UCSD-AML1 (cell line): ENCODE results near the gene SYNPR.

Source experiments
- DNase-seq: peaks from one replicate; lab custom pipeline; 2025; ENCODE audit not compliant: unreplicated experiment; lab: John Stamatoyannopoulos, UW

The SYNPR gene

DNA sequence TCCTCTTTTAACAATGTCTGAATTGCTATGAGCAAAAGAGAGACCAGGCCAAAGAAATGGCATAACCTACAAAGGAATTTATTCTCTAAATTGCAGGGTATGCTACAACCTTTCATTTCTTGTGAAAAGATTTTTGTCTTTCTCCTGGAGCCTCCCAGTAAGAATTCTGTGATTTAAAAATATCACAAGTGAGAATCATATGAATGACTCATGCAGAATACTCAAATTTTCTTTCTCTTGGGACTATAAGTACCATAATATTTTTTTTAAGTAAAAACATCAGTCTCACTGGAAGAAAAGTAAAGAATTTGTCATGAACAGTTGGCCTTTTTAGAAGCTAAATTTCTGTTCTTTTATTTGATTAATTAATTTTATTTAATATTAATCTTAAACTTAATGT lies 26.3 kb downstream of the SYNPR start:
- no peak for DNase-seq

DNA sequence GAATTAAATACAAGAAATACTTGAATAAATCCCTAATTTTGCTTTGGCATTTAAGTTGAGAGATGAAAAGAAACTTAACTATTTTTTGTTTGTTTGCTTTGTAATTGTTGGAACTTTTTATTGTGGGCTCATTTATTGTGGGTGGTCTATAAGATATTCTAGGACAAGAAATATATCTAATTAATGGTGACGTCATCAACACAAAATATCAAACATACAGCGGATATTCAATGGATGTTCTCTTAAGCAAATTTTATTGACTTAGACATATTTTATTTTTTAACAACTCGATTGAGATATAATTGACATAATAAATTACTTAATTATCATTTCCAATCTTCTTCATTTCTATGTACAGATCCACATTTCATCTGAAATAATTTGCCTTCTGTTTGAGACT lies 30.0 kb downstream of the SYNPR start:
- DNase-seq: no peak

DNA sequence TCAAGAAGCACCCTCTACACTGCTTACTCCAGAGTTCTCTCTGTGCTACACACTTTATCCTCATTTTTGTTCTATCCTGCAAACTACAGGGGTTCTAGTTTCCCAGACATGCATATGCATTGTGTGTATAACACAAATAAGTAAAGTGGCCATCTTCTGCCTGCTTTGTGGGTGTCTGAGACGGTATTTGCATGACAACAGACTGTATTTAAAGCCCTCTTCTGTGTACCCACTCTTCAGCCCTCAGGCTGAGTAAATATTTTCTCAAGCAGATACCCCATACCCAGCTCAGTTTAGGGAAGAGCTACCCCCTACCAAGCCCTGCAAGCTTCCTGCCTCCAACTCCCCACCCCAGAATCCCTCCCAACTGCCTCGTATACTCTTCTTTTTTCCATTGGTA lies 31.7 kb downstream of the SYNPR start:
- no peak for DNase-seq

DNA sequence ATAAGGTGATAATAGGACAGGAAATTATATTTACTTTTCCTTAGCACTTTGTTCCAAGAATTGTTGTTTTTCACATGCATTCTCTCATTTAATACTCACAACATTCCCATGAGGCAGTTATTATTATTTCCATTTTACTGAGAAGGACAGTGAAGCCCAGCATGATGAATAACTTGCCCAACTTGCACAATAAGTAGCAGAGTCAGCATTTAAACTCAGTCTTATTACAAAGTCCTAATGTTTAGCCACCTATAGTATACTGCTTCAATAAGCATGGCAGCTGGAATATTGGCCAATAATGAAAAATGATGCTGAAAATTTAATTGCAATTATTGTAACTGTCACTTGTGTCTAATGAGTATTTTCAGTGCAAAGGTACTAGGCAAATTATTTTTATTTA lies 45.7 kb downstream of the SYNPR start:
- no peak for DNase-seq

DNA sequence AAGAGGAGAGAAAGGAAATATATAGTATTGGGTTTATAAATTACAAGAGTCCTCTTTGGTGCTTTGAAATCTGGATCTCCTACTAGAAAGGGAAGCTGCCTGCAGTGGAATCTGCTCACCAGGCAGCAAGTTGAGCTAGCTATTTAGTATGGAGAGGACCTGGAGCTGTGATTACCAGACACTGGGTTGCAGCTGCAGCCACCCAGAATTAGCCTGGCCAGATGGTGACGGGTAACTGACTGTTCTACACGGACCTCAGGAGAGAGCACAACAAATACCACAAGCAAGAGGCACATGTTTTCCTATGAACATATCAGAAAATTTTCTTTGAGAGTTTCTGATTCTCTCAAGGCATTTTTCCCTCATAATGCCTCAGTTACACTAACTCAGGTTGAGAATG lies 46.5 kb downstream of the SYNPR start:
- DNase-seq: no peak

DNA sequence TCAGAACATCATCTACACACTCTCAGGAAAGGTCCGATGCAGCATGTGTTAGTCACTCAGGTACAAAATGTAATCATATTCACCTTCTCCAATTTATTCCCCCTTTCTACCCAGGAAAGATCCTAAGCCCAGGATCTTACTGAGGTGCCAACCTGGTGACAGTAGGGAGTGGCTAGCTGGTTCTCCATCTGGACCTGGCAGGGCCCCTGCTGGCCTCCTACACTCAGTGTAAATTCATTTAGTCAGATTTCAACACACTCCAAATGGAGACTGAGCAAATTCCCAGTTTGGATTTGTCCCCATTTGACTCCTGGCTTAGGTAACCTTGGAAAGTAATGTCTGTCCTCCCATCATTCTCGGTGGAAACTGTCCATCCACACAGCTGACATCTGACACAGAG lies 47.3 kb downstream of the SYNPR start:
- DNase-seq: no peak

DNA sequence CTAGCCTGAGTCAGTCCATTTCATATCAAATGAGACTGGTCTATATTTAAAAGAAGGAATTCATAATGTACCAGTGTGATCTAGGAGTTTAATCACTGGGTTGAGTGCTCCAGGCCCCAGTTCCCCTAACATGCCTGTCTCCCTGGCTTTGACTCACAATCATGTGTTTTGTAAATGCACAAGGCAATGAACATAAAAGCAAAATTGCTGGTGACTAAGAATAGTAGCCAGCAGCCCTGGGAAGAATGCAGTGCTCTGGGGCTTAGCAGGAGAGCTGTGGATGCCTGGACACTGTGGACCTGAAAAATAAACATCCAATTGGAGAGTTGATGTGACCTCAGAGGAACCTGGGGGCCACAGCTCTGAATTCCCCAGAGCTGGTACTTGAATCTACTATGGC lies 50.3 kb downstream of the SYNPR start:
- DNase-seq: no peak

DNA sequence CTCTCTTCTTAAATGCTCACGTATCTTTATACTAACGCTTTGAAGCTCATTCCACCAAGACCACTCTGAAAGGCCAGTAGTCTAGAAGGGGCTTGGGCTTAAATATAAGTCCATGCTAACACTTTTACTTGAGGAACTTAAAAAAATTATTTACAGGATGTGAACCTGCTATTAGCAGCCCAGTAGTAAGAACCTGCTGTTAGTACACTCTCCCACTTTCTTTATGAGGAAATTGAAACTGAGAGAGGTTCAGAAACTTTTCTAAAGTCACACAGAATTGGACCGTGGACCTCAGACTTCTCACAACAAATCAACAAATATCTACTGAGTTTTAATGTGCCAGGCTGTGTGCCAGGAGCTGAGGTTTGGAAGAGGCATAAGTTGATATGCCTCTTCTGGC lies 53.4 kb downstream of the SYNPR start:
- DNase-seq: no peak

DNA sequence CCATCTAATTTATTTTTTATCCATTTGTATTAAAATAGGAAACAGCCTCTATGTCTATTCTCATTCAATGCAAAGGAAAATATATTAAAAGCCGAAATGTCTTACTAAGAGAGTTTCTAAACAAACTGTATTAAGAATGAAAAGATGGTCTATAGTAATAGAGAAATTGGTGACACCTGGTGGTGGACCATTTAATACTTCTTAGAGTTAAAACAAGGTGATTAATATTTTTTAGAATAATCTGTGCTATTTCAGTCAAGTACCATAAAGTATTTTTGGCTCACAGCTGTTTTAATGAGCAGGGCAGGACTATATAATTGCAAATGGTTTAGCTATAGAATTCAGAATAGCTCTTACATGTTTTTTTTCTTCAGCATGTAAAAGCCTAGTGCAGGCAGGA lies 55.7 kb downstream of the SYNPR start:
- no peak for DNase-seq

DNA sequence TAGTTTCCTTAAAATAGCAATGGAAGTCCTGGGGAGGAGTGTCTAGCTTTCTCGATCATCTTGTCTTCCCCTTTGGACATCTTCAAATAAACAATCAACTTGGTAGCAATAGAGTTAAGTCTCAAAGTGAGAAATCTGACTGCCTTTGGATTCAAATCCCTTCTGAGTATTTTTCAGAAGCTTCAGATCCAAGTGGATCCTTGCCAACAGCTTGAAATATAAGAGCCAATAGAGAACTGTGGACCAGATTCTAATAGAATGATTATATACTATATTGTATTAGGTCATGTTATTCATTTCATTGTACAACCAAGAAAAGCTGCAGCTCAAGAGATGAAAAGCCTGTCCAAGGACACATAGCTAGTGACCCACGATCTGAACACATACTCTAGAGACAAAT lies 60.2 kb downstream of the SYNPR start:
- no peak for DNase-seq

DNA sequence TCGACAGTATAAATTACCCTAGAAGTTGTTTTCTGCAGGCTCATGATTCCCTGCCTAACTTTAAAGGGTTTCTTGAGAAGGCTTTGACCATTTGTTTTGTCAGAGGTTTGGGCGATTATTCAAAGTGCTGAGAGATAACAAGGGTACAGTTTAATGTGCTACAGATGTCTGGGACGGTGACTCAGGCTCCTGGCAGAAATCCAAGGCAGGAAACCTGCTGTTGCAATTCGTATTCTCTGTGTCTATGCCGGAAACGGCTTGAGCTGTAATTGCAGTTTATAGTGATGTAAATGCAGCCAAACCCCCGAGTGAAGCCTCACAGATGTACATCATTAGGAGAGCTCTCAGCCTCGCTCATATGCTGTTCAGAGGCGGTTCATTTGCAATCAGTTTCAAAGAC lies 65.6 kb downstream of the SYNPR start:
- DNase-seq: peak; percentile 41

DNA sequence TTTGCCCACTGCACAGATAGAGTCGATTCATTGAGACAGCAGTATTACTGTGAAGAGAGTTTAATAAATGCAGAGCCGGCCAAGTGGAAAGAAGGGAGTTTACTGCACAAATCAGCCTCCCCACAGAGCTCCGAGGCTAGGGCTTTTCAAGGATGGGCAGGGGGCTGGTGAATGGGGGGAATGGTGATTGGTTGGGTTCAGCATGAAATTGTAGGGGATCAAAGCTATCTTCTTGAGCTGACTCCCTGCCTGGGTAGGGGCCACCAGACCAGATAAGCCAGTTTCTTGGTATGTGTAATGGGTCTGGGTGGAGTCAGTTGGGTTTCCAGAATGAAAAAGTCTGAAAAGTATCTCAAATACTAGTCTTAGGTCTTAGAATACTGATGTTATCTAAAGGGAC lies 66.6 kb downstream of the SYNPR start:
- no peak for DNase-seq

DNA sequence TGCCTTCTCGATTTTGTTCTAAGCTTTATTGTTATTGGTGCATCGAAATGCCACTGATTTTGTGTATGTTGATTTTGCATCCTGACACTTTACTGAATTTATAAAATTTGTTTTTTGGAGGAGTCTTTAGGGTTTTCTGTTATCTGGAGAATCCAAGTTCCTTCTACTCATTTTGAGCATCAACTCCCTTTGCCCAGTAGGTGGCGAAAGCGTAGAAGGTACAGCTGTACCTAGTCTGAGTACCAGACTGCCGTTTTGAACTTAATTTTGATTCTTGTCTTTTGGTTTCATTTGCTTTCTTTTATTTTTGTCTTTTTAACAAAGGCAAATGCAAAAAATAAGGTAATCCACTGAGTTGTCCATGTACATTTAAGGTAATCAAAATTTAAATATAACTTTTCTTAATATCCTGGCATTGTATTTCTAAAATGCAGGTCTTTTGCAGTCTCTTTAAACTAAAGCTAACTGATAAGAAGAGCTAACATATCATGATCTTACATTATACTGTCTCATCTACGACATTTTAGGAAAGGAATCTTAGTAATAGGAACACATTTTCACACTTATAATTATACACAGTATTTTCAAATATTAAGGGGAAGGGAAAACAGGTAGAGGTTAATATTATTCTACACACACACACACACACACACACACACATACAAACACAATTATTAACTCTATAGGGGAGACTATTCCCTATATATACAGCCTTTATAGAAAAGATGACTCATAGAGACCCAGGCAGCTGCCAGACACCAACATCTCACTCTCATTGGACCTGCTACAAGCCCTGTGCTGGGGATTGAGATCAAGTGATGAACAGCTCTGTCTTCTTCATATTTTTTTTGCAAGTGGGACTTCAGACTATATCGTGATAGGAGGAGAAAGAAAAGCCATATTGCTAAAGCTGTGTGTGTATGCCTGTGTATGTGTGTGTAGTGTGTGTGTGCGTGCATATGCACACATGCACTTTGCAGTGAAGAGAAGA lies 71.8 kb downstream of the SYNPR start:
- no peak for DNase-seq

DNA sequence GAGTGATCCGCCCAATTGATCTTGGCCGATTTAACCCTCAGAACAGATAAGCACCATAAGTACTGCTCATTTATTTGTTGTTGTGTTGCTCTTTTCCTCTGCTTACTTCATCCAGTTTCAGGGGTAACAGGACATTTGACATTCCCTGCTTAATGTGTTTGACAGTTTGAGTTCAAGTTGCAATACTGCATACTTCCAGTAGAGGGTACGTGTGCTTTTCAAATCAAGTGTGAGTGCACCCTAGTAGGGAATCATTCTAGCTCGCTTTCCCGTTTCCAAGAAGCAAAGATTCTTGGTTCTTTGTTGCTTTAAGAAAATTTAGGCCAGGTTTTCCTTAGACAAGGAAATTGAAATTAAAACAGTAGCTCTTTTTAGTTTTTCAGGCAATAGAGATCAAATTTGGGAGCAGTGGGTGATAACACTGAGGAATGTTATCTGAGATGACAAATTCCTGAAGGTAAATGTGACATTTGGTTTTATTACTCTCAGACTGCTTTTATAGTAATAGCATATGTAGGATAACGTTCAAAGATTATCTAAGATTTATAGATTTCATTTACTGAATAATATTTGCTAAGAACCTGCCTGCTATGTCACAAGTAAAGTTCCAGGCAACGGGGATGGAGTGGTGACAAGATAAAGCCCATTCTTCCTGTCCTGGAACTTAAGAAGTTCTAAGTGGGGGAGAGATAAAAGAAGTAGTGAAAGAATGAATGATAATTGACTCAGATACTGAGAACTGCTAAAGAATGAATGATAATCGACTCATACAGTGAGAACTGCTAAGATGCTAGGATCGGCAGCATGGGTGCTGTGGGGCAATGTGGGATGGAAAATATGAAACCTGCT lies 73.3 kb downstream of the SYNPR start:
- DNase-seq: no peak

DNA sequence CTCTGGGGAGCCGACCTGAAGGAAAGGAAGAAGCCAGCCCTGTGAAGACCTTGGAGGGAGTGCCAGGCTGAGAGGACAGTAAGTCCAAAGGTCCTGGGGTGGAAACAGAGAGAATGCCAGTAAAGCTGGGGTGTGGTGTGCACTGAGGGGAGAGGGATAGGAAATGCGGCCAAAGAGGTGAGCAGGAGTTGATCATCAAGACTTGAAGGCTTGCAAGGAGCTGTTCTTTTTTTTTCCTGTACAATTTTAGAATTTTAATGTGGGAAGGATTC lies 73.8 kb downstream of the SYNPR start:
- no peak for DNase-seq

DNA sequence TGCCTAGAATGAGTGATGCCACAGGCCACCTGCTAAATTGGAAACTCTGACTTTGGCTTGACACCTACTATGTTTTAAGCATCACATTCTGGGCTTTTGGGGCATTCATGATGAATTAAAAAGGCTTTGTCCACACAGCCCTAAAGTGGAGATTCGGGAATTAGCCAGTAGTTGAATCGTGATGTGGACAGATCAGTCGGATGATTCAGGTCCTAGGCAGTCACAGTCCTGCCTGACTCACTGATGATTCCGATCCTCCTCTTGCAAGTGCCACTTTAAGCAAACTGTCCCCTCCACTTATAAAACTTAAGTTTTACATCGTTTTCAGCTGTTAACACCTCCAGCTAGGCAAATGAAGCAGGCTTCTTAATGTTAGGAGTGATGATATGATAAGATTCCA lies 75.3 kb downstream of the SYNPR start:
- DNase-seq: no peak

DNA sequence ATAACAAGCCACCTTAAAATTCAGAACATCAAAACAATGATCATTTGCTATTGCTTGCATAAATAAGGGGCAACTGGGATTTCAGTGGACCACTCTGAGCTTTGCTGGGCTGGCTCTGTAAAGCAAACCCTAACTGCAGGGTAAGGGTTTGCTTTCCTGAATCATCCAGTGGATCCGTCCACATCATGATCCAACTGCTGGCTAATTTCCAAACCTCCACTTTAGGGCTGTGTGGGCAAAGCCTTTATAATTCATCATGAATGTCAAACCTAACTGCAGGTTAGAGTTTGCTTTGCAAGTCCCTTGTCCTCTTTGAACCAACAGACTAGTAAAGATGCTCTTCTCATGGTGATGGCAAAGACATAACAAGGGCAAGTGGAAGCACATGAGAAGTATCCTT lies 76.1 kb downstream of the SYNPR start:
- no peak for DNase-seq

DNA sequence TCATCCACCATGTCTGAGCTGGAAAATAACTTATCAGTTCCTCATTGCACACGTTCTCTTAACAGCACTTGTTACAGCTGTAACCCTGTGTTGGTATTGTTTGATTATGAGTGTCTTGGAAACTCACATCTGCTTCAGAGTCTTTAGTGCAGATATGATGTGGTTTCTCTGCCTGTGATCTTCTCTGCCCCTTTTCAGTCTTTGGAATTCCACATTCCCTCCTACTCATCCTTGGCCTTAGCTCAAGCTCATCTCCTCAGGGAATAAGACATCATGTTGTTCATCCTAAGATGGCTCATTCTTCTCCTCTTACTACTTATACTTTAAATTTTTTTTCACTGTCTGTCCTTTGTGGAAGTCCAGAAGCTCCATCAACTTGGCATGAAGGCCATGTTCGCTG lies 77.7 kb downstream of the SYNPR start:
- no peak for DNase-seq

DNA sequence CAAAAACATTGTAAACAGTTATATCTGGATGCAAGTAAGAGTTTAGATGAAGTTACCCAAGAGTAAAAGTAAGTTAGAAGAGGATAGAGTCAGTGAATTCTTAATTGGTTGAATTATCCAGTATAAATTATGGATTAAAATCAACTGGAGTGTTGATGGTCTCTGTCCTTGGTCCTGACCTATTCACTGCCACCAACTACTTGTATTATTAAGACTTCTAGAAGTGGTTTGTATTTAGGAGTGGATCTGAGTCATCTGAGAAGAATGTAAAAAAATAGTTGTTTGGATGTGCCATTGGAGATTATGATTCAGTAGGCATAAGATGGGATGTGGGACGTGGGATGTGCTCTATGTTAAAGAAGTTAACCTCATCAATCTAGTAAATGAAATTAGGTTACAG lies 86.4 kb downstream of the SYNPR start:
- DNase-seq: no peak

DNA sequence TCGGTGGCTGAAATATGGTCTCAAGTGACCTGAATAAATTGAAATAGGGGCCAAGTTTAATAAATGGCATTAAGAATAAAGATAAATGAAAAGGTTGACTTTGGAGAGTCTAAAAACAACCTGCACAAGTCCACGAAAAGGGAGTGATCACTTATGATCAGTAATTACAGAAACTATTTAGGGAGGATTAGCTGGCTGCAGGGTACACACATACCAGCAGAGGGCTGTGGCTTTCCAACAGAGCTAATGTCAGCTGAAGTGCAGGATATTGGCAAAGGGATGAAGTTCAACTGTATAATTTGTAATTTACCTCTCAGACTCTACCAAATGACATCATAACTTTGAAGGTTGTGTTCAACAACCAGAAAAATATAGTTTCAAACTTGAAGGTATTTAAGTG lies 86.8 kb downstream of the SYNPR start:
- DNase-seq: no peak

DNA sequence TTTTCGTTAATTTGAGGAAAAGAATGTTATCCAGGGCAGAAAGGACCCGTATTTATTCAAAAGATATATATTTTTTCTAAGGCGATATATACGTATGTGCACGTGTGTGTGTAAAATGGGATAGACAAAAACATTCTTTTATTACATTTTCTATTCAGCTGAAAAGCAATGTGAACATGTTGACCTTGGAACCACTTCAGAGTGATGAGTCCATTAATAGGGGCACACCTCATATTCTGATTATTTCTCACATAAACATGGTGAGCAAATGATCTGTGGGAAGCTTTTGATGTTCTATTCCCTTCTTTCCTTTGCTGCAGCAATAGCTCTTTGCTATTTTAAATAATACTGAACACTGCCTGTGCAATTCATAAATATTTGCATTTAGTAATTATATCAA lies 87.6 kb downstream of the SYNPR start:
- DNase-seq: no peak

DNA sequence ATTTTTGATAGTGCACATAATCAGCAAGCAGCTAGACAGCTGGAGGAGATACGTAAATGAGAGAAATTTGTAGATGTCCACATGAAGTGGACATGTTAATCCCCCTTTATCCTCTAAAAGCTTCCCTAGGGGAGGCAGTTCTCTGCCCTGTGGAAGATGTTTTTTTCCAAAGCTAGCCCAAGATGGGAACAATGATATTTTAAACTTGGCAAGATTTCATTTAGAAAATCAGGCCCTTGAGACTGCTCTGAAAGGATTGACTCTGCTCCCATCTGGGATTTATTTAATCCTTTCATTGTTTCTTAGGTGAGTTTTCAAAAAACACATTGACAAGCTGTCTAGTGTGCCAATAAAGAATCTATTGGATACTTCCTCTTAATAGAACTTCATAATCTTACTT lies 92.0 kb downstream of the SYNPR start:
- DNase-seq: no peak
